MV-4-11 (cell line): ENCODE results near the gene RSPH10B.
A peak's percentile ranks its signal among the peaks of the same experiment; 100 is the strongest.
"Not testable (repeated sequence)": the region's sequence is repeated elsewhere in the genome, so short reads cannot be mapped to it uniquely, and the experiment has no call there.

Source experiments
- DNase-seq: peaks from one replicate; lab custom pipeline; 2025; lab: John Stamatoyannopoulos, UW

Gene RSPH10B

GRCh38 chr7:5926263-5926870, 44.1 kb downstream of the RSPH10B start:
- DNase-seq, result not testable (repeated sequence)

GRCh38 chr7:5924630-5925029, 45.9 kb downstream of the RSPH10B start:
- DNase-seq, result not testable (repeated sequence)

GRCh38 chr7:5924180-5924579, 46.3 kb downstream of the RSPH10B start:
- DNase-seq, result not testable (repeated sequence)

GRCh38 chr7:5916529-5916928, 54.0 kb downstream of the RSPH10B start:
- DNase-seq, result not testable (repeated sequence)

- DNase-seq, result not testable (repeated sequence)
These were observed 61.7 kb downstream of the RSPH10B start for GRCh38 chr7:5908835-5909234.

- not testable (repeated sequence) for DNase-seq
These were observed 65.8 kb downstream of the RSPH10B start for GRCh38 chr7:5904726-5905125.

- DNase-seq, result not testable (repeated sequence)
These were observed 67.5 kb downstream of the RSPH10B start for GRCh38 chr7:5903002-5903401.

GRCh38 chr7:5898480-5899224, 71.8 kb downstream of the RSPH10B start, which contains the start of gene CCZ1:
Gene CCZ1 (plus strand): TSS chr7:5898733. CDS start chr7:5898800, 67 bp downstream.
- DNase-seq, result peak; percentile 68

- DNase-seq, result not testable (repeated sequence)
These were observed 73.0 kb downstream of the RSPH10B start for GRCh38 chr7:5897369-5897919.

- no peak for DNase-seq
These were observed 78.0 kb downstream of the RSPH10B start for GRCh38 chr7:5892498-5892897.

GRCh38 chr7:5890244-5890643, 80.2 kb downstream of the RSPH10B start:
- DNase-seq, result not testable (repeated sequence)

- DNase-seq, result not testable (repeated sequence)
These were observed 82.5 kb downstream of the RSPH10B start for GRCh38 chr7:5888021-5888420.

- not testable (repeated sequence) for DNase-seq
These were observed 86.1 kb downstream of the RSPH10B start for GRCh38 chr7:5884431-5884830.

- DNase-seq, result not testable (repeated sequence)
These were observed 90.4 kb downstream of the RSPH10B start for GRCh38 chr7:5880106-5880505.

- DNase-seq, result not testable (repeated sequence)
These were observed 90.9 kb downstream of the RSPH10B start for GRCh38 chr7:5879591-5879990.
